Activated naive CD8-positive, alpha-beta T cell treated with anti-CD3 and anti-CD28 coated beads for 36 hours (primary cell): Measurements from ENCODE around the gene GLRB. TPM values are rescaled to one million over a fixed set of nuclear protein-coding genes. Genes with fewer than 3 reads are reported as not detected.
"Not testable (repeated sequence)": the region's sequence is repeated elsewhere in the genome, so short reads cannot be mapped to it uniquely, and the experiment has no call there.

Experiments used
- DNase-seq: peaks from one replicate; pipeline ENCODE4 v3.0.0; 2021
- H3K27ac Mint-ChIP-seq: one replicate; pipeline ENCODE4 v1.8.0; 2022; ENCODE audit warnings: mild to moderate bottlenecking, moderate library complexity, mixed read lengths
- H3K27me3 Mint-ChIP-seq: one replicate; pipeline ENCODE4 v1.8.0; 2022; ENCODE audit warnings: mild to moderate bottlenecking, mixed read lengths
- H3K36me3 Mint-ChIP-seq: one replicate; pipeline ENCODE4 v1.8.0; 2021; ENCODE audit warnings: mild to moderate bottlenecking, mixed read lengths
- H3K4me1 Mint-ChIP-seq: one replicate; pipeline ENCODE4 v1.8.0; 2021; ENCODE audit warnings: mixed read lengths
- H3K4me3 Mint-ChIP-seq: one replicate; pipeline ENCODE4 v1.8.0; 2022; ENCODE audit warnings: mild to moderate bottlenecking, moderate library complexity, mixed read lengths
- H3K9me3 Mint-ChIP-seq: one replicate; pipeline ENCODE4 v1.8.0; 2022; ENCODE audit warnings: mixed read lengths
- total RNA-seq, 2 experiments: library from RNA; stranded (reverse); gene quantifications; one replicate each; pipeline ENCODE4 v1.2.3, GENCODE V29; 2021

The GLRB gene
- not detected for total RNA-seq

DNA sequence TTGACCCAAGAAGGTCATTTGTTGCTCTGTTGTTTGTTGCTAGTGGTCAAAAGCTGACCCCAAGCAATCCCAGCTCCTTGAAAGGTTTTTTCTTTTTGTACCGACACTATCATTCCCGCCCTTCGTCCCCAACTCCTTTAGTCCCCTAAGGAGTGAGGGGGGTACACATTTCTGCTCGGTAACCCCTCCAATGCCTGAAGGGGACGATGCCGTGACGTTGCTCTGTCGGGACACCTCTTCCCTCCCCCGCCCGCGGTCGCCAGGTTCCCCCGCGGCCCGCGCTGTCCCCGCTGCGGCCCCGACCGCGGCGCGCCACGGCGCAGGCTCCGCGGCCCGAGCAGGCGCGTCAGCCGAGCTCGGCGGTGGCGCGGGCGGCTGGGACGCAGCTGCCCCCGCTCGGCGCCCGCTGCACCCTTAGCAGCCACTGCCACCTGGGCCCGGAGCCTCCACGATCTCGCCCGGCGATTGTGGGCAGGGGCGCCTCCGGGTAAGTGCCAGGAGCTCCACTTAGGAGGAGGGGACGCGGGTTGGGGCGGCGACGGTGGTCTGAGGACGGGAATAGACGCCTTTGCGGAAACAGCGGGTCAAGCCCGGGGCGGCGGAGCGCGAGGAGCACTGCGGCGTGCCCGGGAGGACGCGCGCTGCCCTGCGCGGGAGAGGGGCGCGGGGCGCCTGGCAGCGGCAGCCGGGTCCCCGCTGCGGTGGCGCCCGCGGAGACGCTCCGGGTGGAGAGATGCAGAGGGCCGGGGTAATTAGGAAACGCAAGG lies at the start of gene GLRB:
TSS of gene GLRB (plus strand) at position 340 of the 767 bp plus-strand sequence. CDS start 1,875 bp downstream, outside the sequence.
- Mint-ChIP-seq H3K9me3 (no peaks in the 10 kb centered on the region), H3K27ac (no peak within 1 kb of the TSS), H3K27me3 (peaks cover 37% of the 10 kb centered on the region), H3K4me3 (peak within 1 kb of the TSS; percentile 15), H3K36me3 (no peaks in the 10 kb centered on the region), H3K4me1 (no peaks in the 10 kb centered on the region)
- no peak for DNase-seq

DNA sequence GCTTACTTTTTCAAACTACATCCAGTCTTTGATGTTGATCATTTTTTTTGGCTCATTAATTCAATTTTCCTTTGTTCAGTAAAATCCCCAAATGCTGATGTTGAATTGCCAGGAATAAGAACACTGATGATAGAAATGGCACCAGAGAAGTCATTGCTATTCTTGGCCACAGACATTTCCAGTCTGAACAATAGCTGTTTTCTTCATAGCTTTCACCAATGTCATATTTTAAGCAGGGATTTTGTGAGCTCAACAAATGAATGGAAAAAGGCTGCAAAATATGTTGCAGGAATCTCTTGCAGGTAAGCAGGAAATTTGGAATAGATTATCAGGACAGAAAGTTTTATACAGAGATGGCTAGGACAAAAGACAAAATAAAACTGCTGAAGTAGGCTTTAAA lies 40.5 kb upstream of the GLRB start:
- no peaks in the 10 kb centered on the region for H3K9me3 Mint-ChIP-seq
- no peak for DNase-seq
- H3K36me3 Mint-ChIP-seq, result no peaks in the 10 kb centered on the region
- H3K4me3 Mint-ChIP-seq, result no peak overlapping the region
- H3K4me1 Mint-ChIP-seq, result no peaks in the 10 kb centered on the region
- H3K27me3 Mint-ChIP-seq, result no peaks in the 10 kb centered on the region
- no peak overlapping the region for H3K27ac Mint-ChIP-seq

DNA sequence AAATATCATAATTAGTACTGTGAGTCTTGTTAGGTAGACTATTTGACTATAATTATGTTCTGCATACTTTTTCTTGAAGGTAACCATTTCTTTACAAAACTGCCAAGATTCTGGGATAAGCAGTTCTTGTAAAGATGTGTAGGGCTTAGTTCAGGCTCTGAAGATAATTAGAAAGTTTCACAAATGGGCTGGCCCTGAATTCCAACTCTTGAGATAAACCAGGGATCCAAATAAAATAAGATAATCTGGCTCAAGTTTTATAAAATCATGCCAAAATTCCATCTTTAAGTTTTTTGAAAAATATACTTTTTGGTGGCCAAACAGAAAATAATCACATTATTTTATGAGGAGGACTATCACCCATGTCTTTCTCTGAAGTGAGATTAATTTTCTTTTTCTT lies 35.5 kb upstream of the GLRB start:
- no peaks in the 10 kb centered on the region for H3K36me3 Mint-ChIP-seq

DNA sequence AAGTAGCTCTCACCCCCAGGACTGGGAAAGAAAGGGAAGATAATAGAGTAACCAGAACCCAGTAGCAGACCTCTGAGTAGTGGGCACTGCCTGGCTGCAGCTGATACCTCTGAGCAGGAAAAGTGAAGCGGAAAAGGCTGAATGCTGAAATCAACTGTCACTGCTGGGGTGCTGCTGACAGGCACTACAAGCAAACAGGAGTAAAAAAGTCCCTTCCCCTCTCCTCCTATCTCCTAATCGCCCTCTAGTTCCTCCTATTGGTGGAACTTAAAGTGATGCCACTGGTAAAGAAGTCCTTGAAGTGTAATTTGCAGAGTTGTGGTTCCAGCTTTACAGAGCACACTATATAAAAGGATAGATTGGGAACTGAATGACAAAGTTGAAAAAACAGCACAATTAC lies 32.8 kb upstream of the GLRB start:
- Mint-ChIP-seq H3K9me3 (no peaks in the 10 kb centered on the region), H3K27ac (no peak overlapping the region), H3K27me3 (no peaks in the 10 kb centered on the region), H3K4me1 (no peaks in the 10 kb centered on the region), H3K36me3 (no peaks in the 10 kb centered on the region), H3K4me3 (no peak overlapping the region)
- DNase-seq, result no peak

More for the DNA sequence above, 35.5 kb upstream of the GLRB start:
- Mint-ChIP-seq H3K27ac (no peak overlapping the region), H3K27me3 (no peaks in the 10 kb centered on the region), H3K4me1 (no peaks in the 10 kb centered on the region), H3K9me3 (no peaks in the 10 kb centered on the region), H3K4me3 (no peak overlapping the region)
- DNase-seq, result no peak

DNA sequence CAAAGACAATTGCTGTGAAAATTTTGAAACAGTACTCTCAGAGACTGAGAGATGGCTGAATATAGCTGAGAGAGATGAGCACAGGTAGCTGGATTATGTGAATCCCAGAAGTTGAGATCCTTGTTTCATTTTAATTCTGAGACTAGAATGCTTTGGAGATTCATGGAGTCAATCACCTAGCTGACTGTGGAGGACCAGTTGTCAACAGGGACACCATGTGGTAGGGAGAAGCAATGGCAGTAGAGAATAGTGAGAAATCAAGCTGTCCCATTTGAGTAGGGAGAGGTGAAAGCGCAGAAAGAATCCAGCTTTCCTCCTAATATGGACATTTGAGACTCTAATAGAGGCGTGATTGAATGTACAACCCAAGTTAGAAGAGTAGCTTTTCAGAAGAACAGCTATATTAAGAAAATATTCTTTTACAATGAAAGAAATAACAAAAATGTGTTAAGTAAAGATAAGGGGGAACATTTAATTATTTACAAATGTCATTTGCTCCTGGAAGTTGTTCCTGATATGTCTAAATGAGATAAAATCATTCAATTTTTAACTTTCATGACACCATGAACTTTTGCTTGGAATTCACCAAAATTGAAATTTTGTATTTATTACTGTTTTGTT lies 30.3 kb upstream of the GLRB start:
- H3K9me3 Mint-ChIP-seq, result no peaks in the 10 kb centered on the region

DNA sequence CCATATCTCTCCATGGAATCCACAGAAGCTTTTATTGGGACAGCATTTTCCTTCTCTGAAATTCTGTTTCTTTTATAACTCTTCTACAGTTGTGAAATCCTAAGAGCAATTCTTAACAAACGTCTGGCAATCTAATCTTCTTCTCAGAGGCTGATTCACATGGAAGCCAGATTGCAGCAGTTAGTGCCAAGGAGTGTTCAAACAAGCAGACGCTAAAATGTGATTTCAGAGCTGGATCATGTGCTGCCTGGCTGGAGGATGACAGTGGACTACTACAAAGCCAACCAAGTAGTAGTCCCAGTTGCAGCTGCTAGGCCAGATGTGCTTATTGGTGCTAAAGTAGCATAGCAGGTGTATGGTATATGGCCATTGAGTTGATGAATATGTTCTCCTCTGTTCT lies 27.7 kb upstream of the GLRB start:
- no peaks in the 10 kb centered on the region for H3K36me3 Mint-ChIP-seq
- no peak overlapping the region for H3K27ac Mint-ChIP-seq
- no peaks in the 10 kb centered on the region for H3K9me3 Mint-ChIP-seq
- no peak overlapping the region for H3K4me3 Mint-ChIP-seq
- no peak for DNase-seq
- no peaks in the 10 kb centered on the region for H3K4me1 Mint-ChIP-seq
- H3K27me3 Mint-ChIP-seq, result no peaks in the 10 kb centered on the region

More for the DNA sequence above, 30.3 kb upstream of the GLRB start:
- Mint-ChIP-seq H3K36me3 (no peaks in the 10 kb centered on the region), H3K4me1 (no peaks in the 10 kb centered on the region), H3K27me3 (no peaks in the 10 kb centered on the region), H3K27ac (no peak overlapping the region), H3K4me3 (no peak overlapping the region)
- no peak for DNase-seq

DNA sequence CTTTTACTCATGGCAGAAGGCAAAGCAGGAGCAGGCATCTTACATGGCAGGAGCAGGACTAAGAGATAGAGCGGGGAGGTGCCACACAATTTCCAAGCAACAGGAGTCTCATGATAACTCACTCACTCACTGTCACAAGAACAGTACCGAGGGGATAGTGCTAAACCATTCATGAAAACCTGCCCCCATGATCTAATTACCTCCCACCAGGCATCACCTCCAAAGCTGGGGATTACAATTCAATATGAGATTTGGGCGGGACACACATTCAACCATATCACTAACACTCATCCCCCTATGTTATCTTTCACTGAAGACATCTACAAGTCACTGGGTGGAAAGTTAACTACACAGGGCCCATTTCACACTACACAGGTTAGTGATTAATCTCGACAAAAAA lies 25.4 kb upstream of the GLRB start:
- Mint-ChIP-seq H3K4me3 (no peak overlapping the region), H3K36me3 (no peaks in the 10 kb centered on the region), H3K9me3 (no peaks in the 10 kb centered on the region), H3K4me1 (no peaks in the 10 kb centered on the region), H3K27me3 (no peaks in the 10 kb centered on the region), H3K27ac (no peak overlapping the region)
- no peak for DNase-seq

DNA sequence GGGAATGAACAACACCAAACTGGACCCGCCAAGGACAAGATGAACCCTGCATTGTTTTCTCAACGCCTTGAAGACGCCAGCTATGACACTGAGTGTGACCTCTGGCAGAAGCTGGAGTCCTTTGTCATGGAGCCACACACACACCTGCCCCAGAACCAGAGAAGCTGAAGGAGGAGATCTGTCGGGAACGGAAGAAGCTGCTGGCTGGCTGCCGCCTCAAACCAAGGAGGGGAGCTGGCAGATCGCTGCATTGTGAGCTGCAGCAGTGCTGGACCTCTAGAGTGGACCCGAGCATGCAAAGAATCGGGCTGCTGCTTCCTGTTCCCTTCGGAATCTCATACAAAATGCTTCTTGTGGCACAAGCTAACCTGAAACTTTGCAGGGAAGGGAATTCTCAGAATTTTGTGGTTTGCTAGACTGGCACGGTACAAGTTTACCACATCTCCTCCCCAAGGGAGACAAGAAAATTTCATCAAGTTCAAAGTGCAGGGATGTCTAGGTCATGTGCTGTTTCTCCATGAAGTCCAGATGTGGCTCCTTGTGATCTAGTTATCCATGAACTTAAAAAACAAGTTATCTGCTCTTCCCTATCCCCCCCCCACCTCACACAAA lies 23.4 kb upstream of the GLRB start:
- no peak for DNase-seq
- Mint-ChIP-seq H3K36me3 (no peaks in the 10 kb centered on the region), H3K4me3 (no peak overlapping the region), H3K4me1 (no peaks in the 10 kb centered on the region), H3K27me3 (no peaks in the 10 kb centered on the region), H3K9me3 (no peaks in the 10 kb centered on the region), H3K27ac (no peak overlapping the region)

DNA sequence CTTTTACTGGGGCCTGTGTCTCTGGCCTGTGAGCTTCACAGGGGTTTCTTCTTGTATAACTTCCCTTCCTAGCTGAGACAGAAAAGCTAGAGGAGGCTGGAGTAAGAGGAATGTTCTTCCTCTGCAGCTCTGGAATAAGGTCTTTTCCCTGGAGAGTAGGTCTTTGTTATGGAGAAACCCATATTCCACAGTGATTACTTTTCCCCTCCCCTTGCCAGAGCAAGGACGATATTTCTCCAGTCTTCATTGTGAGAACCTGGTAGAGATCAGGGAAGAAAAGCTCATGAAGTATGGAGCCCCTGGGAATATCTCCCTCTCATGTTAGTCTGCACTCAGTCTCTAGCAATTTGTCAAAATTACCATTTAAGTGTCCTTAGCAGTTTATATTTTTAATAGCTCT lies 18.7 kb upstream of the GLRB start:
- DNase-seq, result no peak
- Mint-ChIP-seq H3K36me3 (no peaks in the 10 kb centered on the region), H3K9me3 (no peaks in the 10 kb centered on the region), H3K27ac (no peak overlapping the region), H3K4me3 (no peak overlapping the region), H3K4me1 (no peaks in the 10 kb centered on the region), H3K27me3 (no peaks in the 10 kb centered on the region)

DNA sequence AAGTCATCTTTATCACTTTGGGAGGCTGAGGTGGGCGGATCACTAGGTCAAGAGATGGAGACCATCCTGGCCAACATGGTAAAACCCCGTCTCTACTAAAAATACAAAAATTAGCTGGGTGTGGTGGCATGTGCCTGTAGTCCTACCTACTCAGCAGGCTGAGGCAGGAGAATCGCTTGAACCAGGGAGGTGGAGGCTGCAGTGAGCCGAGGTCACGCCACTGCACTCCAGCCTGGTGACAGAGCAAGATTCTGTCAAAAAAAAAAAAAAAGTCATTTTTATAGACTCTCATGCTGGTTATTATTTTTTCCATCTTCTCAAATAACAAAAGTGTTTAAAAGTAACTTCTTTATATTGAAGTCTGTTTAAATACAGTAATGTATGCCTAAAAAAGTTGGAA lies 17.1 kb upstream of the GLRB start:
- not testable (repeated sequence) for H3K27ac Mint-ChIP-seq, H3K4me1 Mint-ChIP-seq, H3K36me3 Mint-ChIP-seq, H3K4me3 Mint-ChIP-seq, DNase-seq, H3K27me3 Mint-ChIP-seq, H3K9me3 Mint-ChIP-seq

DNA sequence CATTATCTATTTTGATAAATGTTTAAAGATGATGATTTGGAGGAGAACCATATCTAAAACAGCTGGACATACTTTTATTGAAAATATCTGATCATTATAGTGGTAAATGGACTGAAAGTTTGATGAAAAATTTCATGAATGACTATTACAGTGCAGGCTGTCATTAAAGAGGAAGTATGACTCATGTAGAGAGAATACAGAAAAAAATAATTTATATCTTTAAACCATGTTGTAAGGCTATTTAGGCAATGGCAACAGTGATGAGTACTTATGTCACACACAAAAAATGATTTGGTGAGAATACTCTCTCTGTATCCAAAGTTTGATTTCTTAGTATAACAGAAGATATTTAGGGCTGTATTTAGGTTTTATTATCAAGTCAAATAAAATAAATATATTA lies 3.9 kb upstream of the GLRB start:
- no peaks in the 10 kb centered on the region for H3K4me1 Mint-ChIP-seq
- H3K4me3 Mint-ChIP-seq, result no peak overlapping the region
- no peaks in the 10 kb centered on the region for H3K36me3 Mint-ChIP-seq
- DNase-seq, result no peak
- no peaks in the 10 kb centered on the region for H3K9me3 Mint-ChIP-seq
- H3K27me3 Mint-ChIP-seq, result peaks cover 29% of the 10 kb centered on the region
- no peak overlapping the region for H3K27ac Mint-ChIP-seq

DNA sequence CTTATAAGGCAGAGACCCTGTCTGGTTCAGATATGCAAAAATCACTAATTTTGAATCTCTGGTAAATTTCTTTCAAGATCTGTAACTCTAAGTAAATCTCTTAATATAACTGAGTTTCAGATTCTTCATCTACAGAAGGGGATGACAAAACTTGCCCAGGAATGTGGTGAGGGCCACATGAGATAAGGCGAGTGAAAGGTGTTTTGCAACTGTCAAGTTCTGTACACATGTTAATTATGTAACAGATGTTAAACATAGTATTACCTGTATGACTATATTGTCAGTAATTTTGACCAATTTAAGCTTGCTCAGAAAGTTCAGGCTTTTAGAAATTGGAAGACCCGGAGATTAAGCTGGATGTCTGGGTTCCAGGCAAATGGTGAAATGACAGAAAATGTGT lies 549 bp upstream of the GLRB start:
- no peak overlapping the region for H3K27ac Mint-ChIP-seq
- H3K36me3 Mint-ChIP-seq, result no peaks in the 10 kb centered on the region
- no peaks in the 10 kb centered on the region for H3K9me3 Mint-ChIP-seq
- no peaks in the 10 kb centered on the region for H3K4me1 Mint-ChIP-seq
- H3K27me3 Mint-ChIP-seq, result peaks cover 37% of the 10 kb centered on the region
- no peak overlapping the region for H3K4me3 Mint-ChIP-seq
- DNase-seq, result no peak

DNA sequence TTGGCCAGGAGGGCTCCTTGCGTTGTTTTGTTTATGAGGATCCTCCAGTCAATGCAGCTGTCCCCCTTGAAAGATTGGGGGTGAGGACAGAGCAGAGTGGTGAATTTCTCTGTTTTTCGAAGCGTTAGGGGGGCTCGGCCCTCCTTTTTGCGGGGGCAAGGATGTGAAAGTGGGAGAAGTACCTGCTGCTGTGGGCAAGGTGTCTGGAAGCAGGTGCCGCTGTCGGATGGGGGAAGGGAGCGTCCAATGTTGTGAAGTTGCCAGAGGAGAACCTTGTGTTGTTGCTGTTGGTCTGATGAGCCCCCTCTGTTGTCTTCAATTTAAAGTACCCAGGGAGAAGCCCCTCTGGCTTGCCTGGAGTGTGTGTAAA lies 613 bp downstream of the GLRB start:
- Mint-ChIP-seq H3K36me3 (no peaks in the 10 kb centered on the region), H3K27ac (no peak overlapping the region), H3K9me3 (no peaks in the 10 kb centered on the region), H3K27me3 (peaks cover 37% of the 10 kb centered on the region), H3K4me1 (no peaks in the 10 kb centered on the region), H3K4me3 (peak overlapping the region; percentile 15)
- DNase-seq, result no peak

DNA sequence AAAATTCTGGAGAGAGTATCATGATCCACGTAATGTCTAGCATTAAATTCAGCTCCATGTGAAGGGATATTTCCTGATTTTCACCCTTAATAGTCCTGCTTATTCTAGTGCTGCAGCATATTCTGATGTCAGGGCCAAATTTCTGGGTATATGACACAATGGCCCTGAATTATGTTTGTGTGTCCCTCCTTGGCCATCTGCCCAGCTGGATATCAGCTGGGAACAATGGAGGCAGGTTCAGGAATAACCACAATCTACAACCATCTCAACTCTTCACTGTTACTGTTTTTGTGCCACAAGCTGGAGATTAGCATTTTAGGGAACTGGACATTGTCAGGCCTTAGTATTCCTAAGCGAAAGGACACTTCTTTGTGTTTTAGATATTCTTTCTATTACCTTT lies 3.5 kb downstream of the GLRB start:
- H3K36me3 Mint-ChIP-seq, result no peaks in the 10 kb centered on the region
- H3K9me3 Mint-ChIP-seq, result no peaks in the 10 kb centered on the region
- no peak for DNase-seq
- no peak overlapping the region for H3K4me3 Mint-ChIP-seq
- no peaks in the 10 kb centered on the region for H3K4me1 Mint-ChIP-seq
- H3K27ac Mint-ChIP-seq, result no peak overlapping the region
- H3K27me3 Mint-ChIP-seq, result peaks cover 33% of the 10 kb centered on the region

DNA sequence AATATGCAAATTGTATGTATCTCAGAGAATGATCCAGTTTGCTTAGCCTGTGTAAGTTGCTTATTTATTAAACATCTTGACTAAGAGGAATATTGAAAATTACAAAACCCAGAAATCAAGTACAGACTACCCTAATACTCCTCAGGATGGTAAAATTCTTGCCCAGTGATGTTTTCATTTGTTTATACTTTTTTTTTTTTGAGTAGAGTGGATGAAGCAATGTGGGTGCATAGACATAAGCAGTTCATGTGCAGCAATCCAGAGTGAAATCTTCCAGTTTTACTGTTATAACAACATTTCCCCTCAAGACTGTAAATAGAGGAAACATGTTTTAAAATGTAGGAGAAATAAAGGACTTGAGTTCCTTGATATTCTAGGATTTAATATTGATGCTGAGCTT lies 4.7 kb downstream of the GLRB start:
- Mint-ChIP-seq H3K27me3 (peaks cover 21% of the 10 kb centered on the region), H3K9me3 (no peaks in the 10 kb centered on the region), H3K36me3 (no peaks in the 10 kb centered on the region), H3K4me1 (no peaks in the 10 kb centered on the region), H3K27ac (no peak overlapping the region), H3K4me3 (no peak overlapping the region)
- no peak for DNase-seq

DNA sequence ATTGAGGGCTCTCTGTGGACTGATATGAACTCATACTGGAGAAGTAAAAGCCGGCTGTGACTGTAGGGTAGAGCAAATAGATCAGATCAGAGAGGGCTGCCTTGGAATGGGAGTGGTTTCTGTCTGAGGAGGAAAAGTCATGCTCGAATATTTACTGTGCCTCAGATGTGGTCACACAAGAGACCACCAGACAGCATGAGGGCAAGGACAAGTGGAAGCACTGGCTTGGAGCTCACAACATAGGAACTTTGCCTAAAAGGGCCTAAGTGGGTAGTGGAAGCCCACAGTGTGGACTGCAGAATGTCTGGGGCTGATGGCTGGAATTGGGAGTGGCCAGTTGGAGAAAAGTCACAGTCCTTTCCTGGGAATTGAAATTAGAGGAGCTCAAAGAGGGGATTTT lies 19.8 kb downstream of the GLRB start:
- Mint-ChIP-seq H3K9me3 (peaks cover 2% of the 10 kb centered on the region), H3K27me3 (no peaks in the 10 kb centered on the region), H3K27ac (no peak overlapping the region), H3K36me3 (no peaks in the 10 kb centered on the region), H3K4me3 (no peak overlapping the region), H3K4me1 (no peaks in the 10 kb centered on the region)
- no peak for DNase-seq
